Left renal cortex interstitium (tissue), 4 donors: ENCODE data around the gene ENG. TPM values are rescaled to one million over a fixed set of nuclear protein-coding genes. Genes with fewer than 3 reads are reported as not detected.

Experiments
- polyA plus RNA-seq, 4 donors: library from polyadenylated mRNA; unstranded; fragments of 120-200 nt; gene quantifications; one replicate each; pipeline ENCODE4 v1.2.1, GENCODE V29; 2013; ENCODE audit not compliant: insufficient read length in 4 of 4

The ENG gene
- polyA plus RNA-seq, 4 donors = 74.4 to 112 (median 80.8) TPM

Other genes starting within 250 kb of the ENG start
- 10 to 100 TPM; 23.6 to 38.6 (median 31.6) TPM for gene STXBP1, start 242.4 kb downstream of the ENG start, polyA plus RNA-seq
- 1 to 10 TPM; 2.6 to 7.7 (median 5.4) TPM for gene CFAP157, start 147.7 kb downstream of the ENG start, polyA plus RNA-seq
- gene PTRH1, start 139.0 kb downstream of the ENG start, polyA plus RNA-seq = 10 to 100 TPM in 3 of 4 donors, 1 to 10 TPM in 1; 7.4 to 21.6 (median 14.2) TPM
- gene TTC16, start 138.6 kb downstream of the ENG start, polyA plus RNA-seq = under 1 TPM; 0.20 to 0.30 (median 0.27) TPM
- gene TOR2A, start 119.4 kb downstream of the ENG start, polyA plus RNA-seq = 10 to 100 TPM; 13.7 to 21.6 (median 16.8) TPM
- gene SH2D3C, start 76.0 kb downstream of the ENG start, polyA plus RNA-seq = 10 to 100 TPM; 13.8 to 18.6 (median 16.0) TPM
- gene CDK9, start 68.6 kb downstream of the ENG start, polyA plus RNA-seq = 10 to 100 TPM; 63.5 to 84.3 (median 72.4) TPM
- gene FPGS, start 51.8 kb downstream of the ENG start, polyA plus RNA-seq = 10 to 100 TPM; 40.7 to 55.2 (median 48.9) TPM
- 10 to 100 TPM; 38.3 to 60.4 (median 48.1) TPM for gene AK1, start 23.0 kb upstream of the ENG start, polyA plus RNA-seq
- 10 to 100 TPM; 41.4 to 53.1 (median 47.2) TPM for gene ST6GALNAC6, start 44.9 kb upstream of the ENG start, polyA plus RNA-seq
- gene ST6GALNAC4, start 62.4 kb upstream of the ENG start, polyA plus RNA-seq = 10 to 100 TPM; 10.4 to 17.2 (median 13.7) TPM
- 1 to 10 TPM; 1.1 to 2.8 (median 2.3) TPM for gene PIP5KL1, start 76.1 kb upstream of the ENG start, polyA plus RNA-seq
- 10 to 100 TPM; 35.4 to 42.3 (median 37.2) TPM for gene DPM2, start 83.2 kb upstream of the ENG start, polyA plus RNA-seq
- gene EEIG1, start 126.3 kb upstream of the ENG start, polyA plus RNA-seq = 10 to 100 TPM; 34.0 to 46.4 (median 38.3) TPM
- 10 to 100 TPM in 3 of 4 donors, 1 to 10 TPM in 1; 9.5 to 12.0 (median 10.6) TPM for gene NAIF1, start 212.7 kb upstream of the ENG start, polyA plus RNA-seq
- gene SLC25A25, start 213.6 kb upstream of the ENG start, polyA plus RNA-seq = 10 to 100 TPM; 12.7 to 15.8 (median 13.9) TPM